HL-60/S4 (cell line): ENCODE data around the gene PEG3.
"Not testable (repeated sequence)": the region's sequence is repeated elsewhere in the genome, so short reads cannot be mapped to it uniquely, and the experiment has no call there.

Source experiments
- in situ Hi-C: fragments of 300-500 bp; cut with MboI; formaldehyde crosslinking; loops from 2 replicates; pipeline ENCODE4 v1.14.3; 2022; ENCODE audit warnings: low sequenced_read_pairs

The PEG3 gene

DNA sequence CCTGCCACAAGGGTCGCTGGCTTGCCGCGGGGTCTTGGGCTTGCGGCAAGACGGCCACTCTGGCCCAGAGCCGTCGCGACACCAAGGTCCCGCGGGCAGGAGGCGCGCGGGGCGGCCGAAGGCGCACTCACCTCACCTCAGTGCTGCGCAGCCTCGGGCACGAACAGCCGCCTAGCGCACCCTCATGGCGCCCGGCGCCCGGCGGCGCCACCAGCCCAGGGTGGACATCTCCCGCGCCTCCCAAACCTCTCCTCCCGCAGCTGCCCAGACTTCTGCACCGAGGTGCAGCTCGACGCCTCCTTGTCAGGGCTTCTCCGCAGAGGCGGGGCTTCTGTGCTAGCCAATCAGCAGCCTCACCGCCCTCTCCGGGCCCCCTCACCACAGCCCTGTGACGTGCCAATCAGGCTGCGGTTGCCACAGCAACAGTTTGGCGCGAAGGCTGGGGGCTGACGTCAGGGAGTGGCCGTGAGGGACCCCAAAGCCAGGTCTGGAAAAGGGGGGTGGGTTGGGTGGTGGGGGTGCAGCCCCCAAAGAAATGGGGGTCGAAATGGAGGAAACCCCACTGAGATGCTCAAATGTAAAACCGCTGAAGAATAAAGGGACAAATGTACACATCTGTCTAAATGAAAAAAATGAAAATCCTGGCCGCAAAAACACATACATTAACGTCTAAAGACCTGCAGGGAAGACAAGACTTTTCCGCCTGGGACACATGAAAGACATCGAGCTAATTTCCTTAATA lies at the start of gene PEG3, which contains the start of gene ZIM2:
PEG3 (minus strand) TSS at position 276 of the 742 bp plus-strand sequence. CDS start 16,071 bp downstream, outside the sequence.
ZIM2 (minus strand) TSS at position 276 of the 742 bp plus-strand sequence. CDS start 16,449 bp downstream, outside the sequence.
- in situ Hi-C loops: no loop called here

DNA sequence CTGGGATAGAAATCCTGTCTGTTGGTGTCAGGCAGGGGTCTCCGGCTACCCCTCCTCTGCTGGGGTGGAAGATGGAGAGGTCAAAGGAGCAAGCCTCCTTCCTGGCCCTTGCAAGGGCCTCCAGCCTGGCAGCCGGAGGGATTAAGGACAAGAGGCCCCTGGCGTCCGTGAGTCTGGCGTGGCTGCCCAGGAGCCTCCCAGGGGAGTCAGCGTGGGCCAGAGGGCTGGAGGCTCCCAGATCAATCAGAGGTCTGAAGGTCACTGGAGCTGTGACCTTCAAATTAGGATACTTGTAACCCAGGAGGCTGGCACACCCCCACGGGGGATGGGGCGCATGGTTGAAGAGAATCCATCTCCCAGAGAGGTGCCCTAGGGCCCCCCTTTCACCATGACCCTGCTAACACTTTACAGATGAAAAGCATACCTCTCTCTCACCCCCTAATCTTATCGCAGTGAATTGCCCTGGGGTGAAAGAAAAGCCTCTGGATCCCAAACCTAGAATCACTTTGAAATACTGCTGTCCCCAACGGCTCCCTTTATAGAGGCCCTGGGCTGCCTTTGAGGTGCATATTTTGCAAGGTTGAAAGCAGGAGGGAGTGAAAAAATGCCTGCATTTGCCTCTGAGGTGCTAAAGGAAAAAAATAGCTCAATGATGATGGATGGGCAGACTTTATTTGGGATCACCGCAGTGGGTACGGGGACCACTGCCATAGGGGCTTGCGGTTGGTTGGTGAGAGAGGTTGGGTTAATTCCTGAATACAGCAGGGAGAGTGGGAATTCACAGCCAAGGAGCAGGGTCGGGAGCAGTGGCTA lies 44.9 kb upstream of the PEG3 start:
- in situ Hi-C loops: no loop called here

DNA sequence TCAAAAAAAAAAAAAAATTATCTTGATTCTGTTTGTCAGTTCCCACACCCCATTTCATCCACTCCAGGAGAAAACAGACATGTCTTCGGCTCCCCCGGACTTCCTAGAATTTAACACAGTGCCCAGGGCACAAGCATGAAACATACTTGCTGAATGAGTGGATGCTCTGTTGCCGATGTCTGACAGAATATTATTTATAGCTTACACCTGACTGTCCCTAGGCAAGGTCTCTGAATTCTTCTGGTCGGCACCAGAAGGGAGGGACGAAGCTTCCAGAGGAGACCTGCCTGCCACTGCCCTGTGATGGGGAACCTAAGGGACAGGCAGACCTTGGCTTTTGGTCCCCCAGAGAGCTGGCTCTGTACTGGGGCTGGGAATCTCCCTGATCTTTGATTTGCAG lies 43.9 kb upstream of the PEG3 start:
- in situ Hi-C loops: no loop called here

DNA sequence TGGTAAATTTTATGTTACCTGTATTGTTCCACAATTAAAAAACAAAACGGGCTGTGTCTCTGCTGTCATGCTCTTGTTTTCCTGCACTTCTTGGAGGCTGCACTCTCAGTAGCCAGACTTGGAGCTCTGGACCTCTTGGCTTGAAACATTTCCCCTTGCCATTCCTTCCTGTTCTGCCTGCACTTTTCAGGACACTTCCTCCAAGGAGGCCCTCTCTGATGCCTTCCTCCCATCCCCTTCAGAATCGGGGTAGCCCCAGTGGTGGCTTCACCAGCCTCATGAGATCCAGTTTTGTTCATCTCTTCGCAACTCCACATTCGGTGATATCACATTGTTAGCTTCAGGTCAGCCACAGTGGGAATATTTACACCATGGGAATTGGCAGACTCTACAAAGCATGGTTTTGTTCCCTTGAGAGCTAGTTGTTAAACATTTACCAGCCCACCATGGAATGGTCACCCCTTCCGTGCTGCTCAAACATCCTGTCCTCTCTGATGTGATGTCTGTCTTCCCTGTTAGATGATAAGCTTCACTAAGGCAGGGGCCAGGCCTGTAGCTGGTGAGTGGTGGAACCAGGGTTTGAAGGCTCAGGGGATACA lies 40.2 kb upstream of the PEG3 start:
- in situ Hi-C loops: no loop called here

DNA sequence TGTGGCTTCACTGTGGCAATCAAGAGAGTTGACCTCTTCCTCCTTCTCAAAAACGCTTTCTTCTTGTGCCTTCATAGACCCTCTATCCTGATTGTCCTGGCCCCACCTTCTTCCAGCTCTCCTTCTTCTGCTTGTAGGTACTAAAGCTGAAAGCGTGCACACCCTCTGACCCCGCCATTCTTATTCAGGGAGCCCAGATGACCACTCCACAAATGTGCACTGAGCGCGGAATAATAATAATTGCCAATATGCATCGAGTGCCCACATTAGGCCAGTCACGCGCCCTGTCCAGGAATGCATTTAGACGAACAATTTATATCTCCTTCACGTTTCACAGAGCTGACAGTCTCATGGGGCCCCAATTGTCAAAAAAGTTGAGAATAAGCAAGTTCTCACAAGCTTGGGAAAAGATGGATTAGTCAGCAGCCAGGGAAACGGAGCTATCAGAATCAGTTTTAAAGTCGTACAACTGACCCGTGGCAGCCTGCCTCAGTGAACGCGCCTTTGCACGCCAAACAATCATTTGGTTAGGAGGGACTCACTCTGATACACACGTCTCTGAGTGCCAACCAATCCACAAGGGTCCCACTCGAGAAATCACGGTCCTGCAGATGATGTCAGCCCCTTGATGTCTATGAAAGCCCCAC lies 36.7 kb upstream of the PEG3 start:
- in situ Hi-C loops: no loop called here

DNA sequence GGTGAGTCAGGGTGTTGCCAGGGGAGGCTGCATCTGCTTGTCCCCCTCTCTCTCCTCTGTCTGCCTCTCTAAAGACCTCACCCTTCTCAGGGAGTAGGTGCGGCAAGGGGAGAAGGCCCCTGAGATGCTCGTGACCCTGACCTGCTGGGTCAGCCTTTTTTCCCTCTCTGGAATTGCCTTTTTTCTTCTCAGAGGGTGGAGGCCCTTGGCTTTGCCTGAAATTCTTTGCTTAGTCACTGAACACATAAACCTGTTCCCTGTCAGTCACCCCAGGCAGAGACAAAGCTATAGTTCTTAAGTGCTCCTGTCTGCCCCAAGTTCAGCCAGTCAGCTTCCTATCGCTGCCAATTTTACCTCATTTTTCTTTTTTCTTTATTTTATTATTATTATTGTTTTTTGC lies 35.2 kb upstream of the PEG3 start:
- in situ Hi-C loops: no loop called here

DNA sequence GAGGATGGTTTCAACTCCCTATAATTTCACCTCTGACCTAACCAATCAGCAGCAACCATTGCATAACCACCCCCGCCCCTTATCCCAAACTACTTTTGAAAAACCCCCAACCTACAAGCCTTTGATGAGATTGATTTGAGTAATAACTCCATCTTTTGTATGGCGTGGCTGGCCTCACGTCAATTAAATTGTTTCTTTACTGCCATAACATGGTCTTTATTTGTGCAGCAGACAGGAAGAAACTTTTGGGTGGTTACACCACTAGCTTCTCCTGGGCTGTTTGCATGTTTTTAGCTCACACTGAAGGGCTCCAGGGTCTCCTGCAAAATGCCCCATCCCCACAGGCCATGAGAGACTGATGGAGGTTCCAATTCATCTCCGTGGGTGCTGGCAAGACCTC lies 34.0 kb upstream of the PEG3 start:
- in situ Hi-C loops: no loop called here

DNA sequence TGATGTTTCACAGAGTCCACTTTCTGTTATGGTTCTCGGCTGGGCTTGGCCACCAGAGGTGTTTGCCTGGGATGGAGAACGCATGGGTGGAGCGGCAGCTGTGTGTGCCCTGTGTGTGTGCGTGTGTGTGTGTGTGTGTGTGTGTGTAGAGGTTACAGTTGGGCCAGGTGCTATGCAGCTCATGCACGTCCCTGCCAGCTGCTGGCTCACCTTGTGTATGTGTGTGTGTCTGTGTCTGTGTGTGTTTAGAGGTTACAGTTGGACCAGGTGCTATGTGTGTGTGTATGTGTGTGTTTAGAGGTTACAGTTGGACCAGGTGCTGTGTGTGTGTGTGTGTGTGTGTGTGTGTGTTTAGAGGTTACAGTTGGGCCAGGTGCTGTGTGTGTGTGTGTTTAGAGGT lies 33.0 kb upstream of the PEG3 start:
- in situ Hi-C loops: no loop called here

DNA sequence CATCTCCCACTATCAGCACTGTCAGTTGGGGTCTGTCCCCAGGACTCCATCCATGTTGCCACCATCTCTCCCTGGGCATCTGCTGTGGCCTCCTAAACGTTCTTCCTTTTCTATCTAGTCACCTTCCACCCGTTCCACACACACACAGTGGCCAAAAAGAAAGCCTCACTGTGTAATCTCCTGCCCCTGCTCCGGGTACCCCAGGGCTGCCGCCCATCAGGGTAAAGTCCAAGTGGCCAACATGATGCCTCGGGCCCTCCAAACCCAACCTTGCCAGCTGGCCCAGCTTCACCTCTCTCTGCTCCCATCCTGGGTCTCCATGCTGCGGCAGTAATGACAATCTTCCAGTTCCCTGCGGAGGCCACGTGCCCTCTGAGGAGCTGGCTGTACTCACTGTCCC lies 29.4 kb upstream of the PEG3 start:
- in situ Hi-C loops: no loop called here

DNA sequence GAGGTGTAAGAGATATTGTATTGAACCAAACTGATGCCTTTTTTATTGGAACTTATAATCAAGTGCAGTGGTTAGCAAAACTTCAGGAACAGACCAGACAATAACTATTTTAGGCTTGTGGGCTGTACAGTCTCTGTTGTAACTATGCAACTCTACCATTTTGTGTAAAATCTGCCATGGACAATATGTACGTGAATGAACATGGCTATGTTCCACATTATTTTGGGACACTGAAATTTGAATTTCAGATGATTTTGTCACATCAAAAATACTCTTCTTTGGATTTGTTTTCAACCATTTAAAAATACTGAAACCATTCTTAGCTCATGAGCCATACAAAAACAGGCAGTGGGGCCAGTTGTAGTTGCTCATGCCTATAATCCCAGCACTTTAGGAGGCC lies 27.9 kb upstream of the PEG3 start:
- in situ Hi-C loops: no loop called here

DNA sequence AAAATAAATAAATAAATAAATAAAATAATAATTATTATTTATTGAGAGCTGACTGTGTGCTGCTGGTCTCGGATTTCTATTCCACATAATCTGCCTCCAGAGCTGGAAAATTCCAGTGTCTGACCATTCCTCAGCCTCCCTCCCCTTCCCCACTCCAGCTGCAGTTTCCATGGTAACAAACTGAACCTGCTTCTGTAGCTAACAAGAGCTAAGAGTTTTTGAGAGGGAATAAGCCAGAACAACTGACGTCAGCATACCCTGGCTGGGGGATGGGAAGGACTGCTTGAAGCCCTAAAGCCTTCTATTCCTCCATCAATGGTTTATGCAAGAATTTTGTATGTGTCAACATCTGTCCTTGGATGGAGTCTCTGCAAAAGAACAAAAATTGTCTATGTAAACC lies 26.0 kb upstream of the PEG3 start:
- in situ Hi-C loops: no loop called here

DNA sequence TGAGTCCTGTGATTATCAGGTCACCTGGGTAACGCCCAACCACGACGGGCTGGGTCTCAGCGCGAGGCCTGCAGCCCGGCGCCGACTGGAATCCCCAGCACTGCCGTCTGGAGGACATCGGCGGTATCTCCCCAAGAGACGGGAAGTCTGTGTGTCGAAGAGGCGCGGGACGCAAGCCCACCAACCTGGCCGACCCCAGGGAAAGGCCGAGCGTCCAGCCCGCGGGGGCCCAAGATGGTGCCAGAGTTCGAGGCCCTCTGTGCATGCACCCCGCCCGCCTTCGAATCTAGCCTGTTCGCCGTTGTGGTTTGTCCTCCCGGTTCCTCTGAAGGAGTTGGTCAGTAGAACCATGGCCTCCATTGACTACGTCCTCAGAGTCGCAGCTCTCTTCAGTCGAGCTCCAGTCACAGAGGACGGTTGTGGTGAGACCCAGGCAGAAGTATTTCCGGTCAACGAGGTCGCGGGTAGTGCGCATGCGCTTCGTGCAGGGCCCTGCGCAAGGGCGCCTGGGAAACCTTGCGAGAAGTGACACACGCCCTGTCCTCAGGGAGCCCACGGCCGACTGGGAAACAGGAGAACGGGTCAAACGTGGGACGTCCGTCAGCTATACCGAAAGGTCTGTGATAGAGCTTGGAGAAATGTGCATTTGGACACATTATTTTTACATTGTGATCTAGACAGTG lies 24.1 kb upstream of the PEG3 start:
- in situ Hi-C loops: no loop called here

DNA sequence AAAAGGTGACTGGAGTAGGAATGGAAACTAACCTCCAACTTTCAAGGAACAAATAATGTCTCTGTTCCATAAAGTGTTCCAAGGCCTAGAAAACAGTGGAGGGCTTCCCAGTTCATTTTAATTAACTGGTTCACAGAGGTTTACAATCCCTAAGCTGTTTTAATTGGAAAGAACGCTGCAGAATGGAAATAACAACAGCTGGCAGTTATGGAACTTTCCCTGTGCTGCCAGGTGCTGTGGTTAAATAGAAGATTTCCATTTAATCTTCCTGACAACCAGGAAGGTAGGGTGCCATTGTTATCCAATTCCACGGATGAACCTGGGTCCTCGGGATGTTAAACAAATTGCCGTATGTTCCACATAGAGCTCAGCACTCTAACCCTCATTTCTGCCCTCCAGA lies 22.2 kb upstream of the PEG3 start:
- in situ Hi-C loops: no loop called here

DNA sequence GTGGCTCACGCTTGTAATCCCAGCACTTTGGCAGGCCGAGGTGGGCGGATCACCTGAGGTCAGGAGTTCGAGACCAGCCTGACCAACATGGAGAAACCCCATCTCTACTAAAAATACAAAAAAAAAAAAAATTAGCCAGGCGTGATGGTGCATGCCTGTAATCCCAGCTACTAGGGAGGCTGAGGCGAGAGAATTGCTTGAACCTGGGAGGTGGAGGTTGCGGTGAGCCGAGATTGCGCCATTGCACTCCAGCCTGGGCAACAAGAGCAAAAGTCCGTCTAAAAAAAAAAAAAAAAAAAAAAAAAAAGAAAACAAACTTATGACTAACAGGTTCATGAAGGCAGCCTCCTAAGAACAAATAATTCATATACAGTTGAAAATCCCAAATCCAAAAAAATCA lies 19.9 kb upstream of the PEG3 start:
- in situ Hi-C loops: not testable (repeated sequence)

DNA sequence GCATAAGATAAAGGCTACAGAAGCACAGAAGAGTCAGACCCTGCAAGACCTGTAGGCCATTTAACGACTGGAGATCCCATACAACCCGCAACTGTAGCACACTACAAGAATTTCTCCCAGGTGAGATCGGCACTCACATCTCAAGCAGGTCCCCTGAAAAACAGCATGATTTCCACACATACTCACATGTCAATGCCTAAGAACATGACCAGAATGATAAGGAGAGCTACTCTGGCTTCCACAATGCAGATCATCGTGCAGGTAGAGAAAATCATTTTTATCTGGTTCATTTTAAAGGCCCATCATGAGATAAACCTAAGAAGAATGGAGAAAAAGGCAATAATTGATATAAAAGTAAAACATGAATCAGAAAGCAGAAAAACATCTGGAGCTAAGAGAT lies 17.5 kb upstream of the PEG3 start:
- in situ Hi-C loops: no loop called here

DNA sequence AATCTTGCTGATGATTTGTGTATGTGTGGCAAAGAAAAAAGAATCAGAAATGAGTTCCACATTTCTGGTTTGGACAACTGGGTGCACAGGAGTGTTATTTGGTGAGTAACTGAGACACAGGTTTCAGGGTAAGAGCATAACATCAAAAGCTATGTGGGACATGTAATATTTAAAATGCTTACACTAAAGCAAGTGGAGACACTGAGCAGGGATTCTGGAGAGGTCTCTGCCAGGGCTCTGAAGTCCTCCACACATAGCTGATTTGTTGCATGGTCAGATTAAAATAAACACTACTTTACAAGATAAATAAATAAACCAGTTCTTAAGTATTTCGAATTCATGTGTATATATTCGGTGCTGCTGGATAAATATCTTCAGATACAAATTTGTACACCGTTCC lies 16.3 kb upstream of the PEG3 start:
- in situ Hi-C loops: no loop called here

DNA sequence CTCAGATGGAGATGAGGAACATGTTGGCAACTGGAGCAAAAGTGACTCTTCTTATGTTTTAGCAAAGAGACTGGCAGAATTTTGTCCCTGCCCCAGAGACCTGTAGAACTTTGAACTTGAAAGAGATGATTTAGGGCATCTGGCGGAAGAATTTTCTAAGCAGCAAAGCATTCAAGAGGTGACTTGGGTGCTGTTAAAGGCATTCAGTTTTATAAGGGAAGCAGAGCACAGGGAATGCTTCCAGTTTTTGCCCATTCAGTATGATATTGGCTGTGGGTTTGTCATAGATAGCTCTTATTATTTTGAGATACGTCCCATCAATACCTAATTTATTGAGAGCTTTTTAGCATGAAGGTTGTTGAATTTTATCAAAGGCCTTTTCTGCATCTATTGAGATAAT lies 11.8 kb upstream of the PEG3 start:
- in situ Hi-C loops: not testable (repeated sequence)

DNA sequence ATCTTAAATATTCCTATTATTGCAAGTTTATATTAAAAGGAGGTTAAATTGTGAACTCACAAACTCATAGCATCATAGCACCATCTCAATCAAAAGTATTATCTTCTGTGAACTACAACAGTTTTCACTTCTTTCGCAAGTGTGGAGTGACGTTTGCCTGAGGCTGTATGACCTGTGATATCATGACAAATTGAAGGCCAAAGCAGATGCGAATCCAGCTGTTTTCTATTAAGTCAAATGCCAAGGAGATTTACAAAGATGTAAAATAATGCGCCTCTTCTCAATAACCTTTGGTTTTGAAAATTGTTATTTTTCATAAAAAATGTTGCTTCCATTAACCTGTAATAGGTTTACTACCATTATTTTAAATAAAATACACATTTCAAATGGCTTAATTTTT lies 7.6 kb upstream of the PEG3 start:
- in situ Hi-C loops: no loop called here

DNA sequence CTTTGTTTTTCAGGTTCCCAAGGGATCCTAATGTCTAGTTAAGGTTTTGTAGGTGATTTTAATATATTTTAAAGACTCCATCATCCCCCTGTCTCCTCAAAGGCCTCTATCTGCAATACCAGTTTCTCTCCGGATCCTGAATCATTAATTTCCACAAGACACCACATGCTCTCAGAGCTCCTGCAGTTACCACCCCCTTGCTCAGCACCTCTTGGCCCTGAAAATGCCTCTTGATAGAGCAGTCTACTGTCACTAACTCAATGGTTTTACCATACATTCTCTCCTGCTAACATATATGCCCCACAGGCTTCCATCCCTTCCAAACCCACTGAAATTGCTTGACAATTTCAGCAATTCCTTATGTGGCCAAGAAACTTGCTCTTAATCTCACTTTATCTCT lies 1.9 kb upstream of the PEG3 start:
- in situ Hi-C loops: no loop called here

DNA sequence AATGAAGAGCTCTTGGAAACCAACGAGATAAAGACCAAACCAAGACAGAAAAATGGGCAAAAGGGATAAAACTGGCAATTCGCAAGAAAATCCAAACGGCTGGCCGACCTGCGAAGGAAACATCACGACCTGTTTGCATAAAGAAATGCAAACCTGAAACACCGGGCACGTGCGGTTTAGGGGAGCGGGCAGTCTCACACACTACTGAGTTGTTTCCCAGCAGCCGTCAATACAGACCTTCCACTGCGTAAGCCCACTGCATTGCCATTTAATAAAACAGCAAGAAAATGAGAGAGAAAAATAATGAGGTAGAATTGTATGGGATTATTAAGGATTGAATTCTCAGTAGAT lies 642 bp upstream of the PEG3 start:
- in situ Hi-C loops: no loop called here
